Panc1 (cell line): Measurements from ENCODE around the gene MMP21. TPM values are rescaled to one million over a fixed set of nuclear protein-coding genes. Genes with fewer than 3 reads are reported as not detected.

Source experiments
- ATAC-seq: fragments of 200-7000 bp; cut with Tn5 transposase; 2 replicates; pipeline ENCODE4 v1.9.1; 2020; ENCODE audit warnings: mild to moderate bottlenecking, moderate library complexity
- BruUV-seq: library from RNA; stranded (reverse); fragments of 400-500 nt; replicated peaks from 2 replicates; lab custom pipeline; 2021; lab: Mats Ljungman, UMichigan
- CTCF ChIA-PET: fragments of 300-600 bp; sonication (Branson Sonifier 250); formaldehyde crosslinking; loops from one replicate; lab custom pipeline; 2022; ENCODE audit warnings: antibody characterized with exemption; lab: Charles Lee
- POLR2A ChIA-PET: fragments of 300-600 bp; sonication (Branson Sonifier 250); formaldehyde crosslinking; loops from one replicate; lab custom pipeline; 2022; ENCODE audit warnings: antibody characterized with exemption; lab: Charles Lee
- DNase-seq: peaks from one replicate; pipeline ENCODE4 v3.0.0-alpha.2; 2010; ENCODE audit warnings: low read depth, low spot score
- H3K27ac ChIP-seq: 2 replicates; pipeline ENCODE4 v1.5.1; 2011; ENCODE audit warnings: mild to moderate bottlenecking, low read length, inconsistent platforms
- H3K27me3 ChIP-seq: fragments of 200-500 bp; sonication (Bioruptor generic); 2 replicates; pipeline ENCODE4 v1.6.0; 2014; ENCODE audit warnings: low read length, inconsistent platforms; ENCODE audit not compliant: control insufficient read depth, insufficient read depth
- H3K36me3 ChIP-seq: fragments of 200-500 bp; sonication (Bioruptor generic); 2 replicates; pipeline ENCODE4 v1.5.1; 2014; ENCODE audit warnings: inconsistent platforms, mild to moderate bottlenecking, low read length, moderate library complexity; ENCODE audit not compliant: control insufficient read depth, insufficient read depth
- H3K4me1 ChIP-seq: 2 replicates; pipeline ENCODE4 v1.5.1; 2011; ENCODE audit warnings: inconsistent platforms, mild to moderate bottlenecking, low read length, moderate library complexity; ENCODE audit not compliant: control insufficient read depth, insufficient read depth
- H3K4me3 ChIP-seq, 2 experiments: 2 replicates each; pipeline ENCODE4 v1.5.1; 2011 to 2012; ENCODE audit warnings: low read depth in 2 of 2, low read length in 2 of 2, mild to moderate bottlenecking in 2 of 2, inconsistent platforms in 1 of 2, moderate library complexity in 1 of 2
- H3K9me3 ChIP-seq: fragments of 200-500 bp; sonication (Bioruptor generic); 2 replicates; pipeline ENCODE4 v1.5.1; 2014; ENCODE audit warnings: low read depth, mild to moderate bottlenecking, inconsistent platforms, low read length, moderate library complexity; ENCODE audit not compliant: control insufficient read depth, insufficient read depth
- CTCF ChIP-seq: fragments of 450-650 bp; IDR thresholded peaks from 2 replicates; pipeline ENCODE4 v1.5.1; 2017; ENCODE audit warnings: mild to moderate bottlenecking
- POLR2AphosphoS5 ChIP-seq: IDR thresholded peaks from 2 replicates; pipeline ENCODE4 v1.6.1; 2012; ENCODE audit warnings: mild to moderate bottlenecking, low read depth, low read length, moderate library complexity
- REST ChIP-seq, 2 experiments: IDR thresholded peaks; 2 replicates each; pipeline ENCODE4 v1.6.1; 2011 to 2012; ENCODE audit warnings: low read depth in 2 of 2, control low read depth in 1 of 2, low read length in 1 of 2, mild to moderate bottlenecking in 1 of 2, moderate library complexity in 1 of 2; ENCODE audit not compliant: insufficient read depth in 1 of 2
- SIN3A ChIP-seq: IDR thresholded peaks from 2 replicates; pipeline ENCODE4 v1.6.1; 2012; ENCODE audit warnings: low read depth, mild to moderate bottlenecking, low read length, moderate library complexity, borderline replicate concordance; ENCODE audit not compliant: insufficient read depth
- TCF7L2 ChIP-seq: IDR thresholded peaks from 2 replicates; pipeline ENCODE4 v1.6.1; 2011; ENCODE audit warnings: mild to moderate bottlenecking, low read depth, low read length, inconsistent platforms
- in situ Hi-C: cut with HindIII; loops from 2 replicates; pipeline ENCODE4 v1.10.0; 2016; ENCODE audit warnings: low sequenced_read_pairs, low pct_unique_long_range_greater_than_20kb
- intact Hi-C: fragments of 100-400 bp; cut with micrococcal nuclease; formaldehyde crosslinking; loops from one replicate; pipeline ENCODE4 v1.10.0; 2022; ENCODE audit not compliant: unreplicated experiment
- total RNA-seq: library from RNA; stranded (reverse); gene quantifications from one replicate; pipeline ENCODE4 v1.2.1, GENCODE V29; 2021; ENCODE audit not compliant: unreplicated experiment

The MMP21 gene
- total RNA-seq, 1 experiment from 2014 or later = not detected

GRCh38 chr10:125823663-125824251 is 48.1 kb upstream of the MMP21 start:
- H3K9me3 ChIP-seq = no peaks in the 10 kb centered on the region
- H3K27ac ChIP-seq = peak overlapping the region; percentile 99
- peaks cover 26% of the 10 kb centered on the region for H3K4me1 ChIP-seq
- BruUV-seq = TSS peak; percentile 86
- in situ Hi-C loops = no loop called here
- 0 out of 2 replicates have a peak, but pooled peaks have one; percentile 72 for TF ChIP-seq SIN3A
- no peak for TF ChIP-seq POLR2AphosphoS5
- CTCF ChIA-PET = no interaction called here
- no peak for DNase-seq
- H3K4me3 ChIP-seq = peak overlapping the region; percentile 76 to 98
- H3K36me3 ChIP-seq = peaks cover 44% of the 10 kb centered on the region
- POLR2A ChIA-PET = interaction anchor here (0.6 kb wide), 1 partner anchor 52 kb away, joined by 3 read pairs; no protein-coding TSS in a partner anchor
- intact Hi-C loops = no loop called here
- H3K27me3 ChIP-seq = no peaks in the 10 kb centered on the region
- peak; percentile 5 for ATAC-seq

- no TSS peak for BruUV-seq
- H3K27ac ChIP-seq = peak within 1 kb of the TSS; percentile 99
- intact Hi-C loops (no loop called here), in situ Hi-C loops (no loop called here)
- H3K4me3 ChIP-seq = peak within 1 kb of the TSS; percentile 76 to 98
- peaks cover 37% of the 10 kb centered on the region for H3K36me3 ChIP-seq
- ChIA-PET POLR2A (interaction anchor here (0.6 kb wide), 1 partner anchor 52 kb away, joined by 3 read pairs; no protein-coding TSS in a partner anchor), CTCF (no interaction called here)
- peak; percentile 81 for DNase-seq
- H3K4me1 ChIP-seq = peaks cover 26% of the 10 kb centered on the region
- H3K27me3 ChIP-seq = no peaks in the 10 kb centered on the region
- peak; percentile 90 for ATAC-seq
- TF ChIP-seq CTCF = no peak
- peak; percentile 88; the same call in 1 of the 2 replicates for TF ChIP-seq POLR2AphosphoS5
- TF ChIP-seq REST (IDR thresholded peaks at IDR 0.05; ENCODE audit: insufficient read depth in 1 of 2, low read depth in 2 of 2, low read length in 1 of 2) = no peak
- TF ChIP-seq TCF7L2 = peak; percentile 72
- H3K9me3 ChIP-seq = no peaks in the 10 kb centered on the region
Measured at GRCh38 chr10:125822878-125823662, 47.4 kb upstream of the MMP21 start, which contains the start of the genes BCCIP and UROS. Gene BCCIP (plus strand): TSS chr10:125823546. CDS start chr10:125823558, 12 bp downstream. Gene UROS (minus strand): TSS chr10:125823258. CDS start chr10:125816499, 6,759 bp downstream.
